ENCODE measurements around the gene IL26.

The IL26 gene, protein sequence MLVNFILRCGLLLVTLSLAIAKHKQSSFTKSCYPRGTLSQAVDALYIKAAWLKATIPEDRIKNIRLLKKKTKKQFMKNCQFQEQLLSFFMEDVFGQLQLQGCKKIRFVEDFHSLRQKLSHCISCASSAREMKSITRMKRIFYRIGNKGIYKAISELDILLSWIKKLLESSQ

DNA sequence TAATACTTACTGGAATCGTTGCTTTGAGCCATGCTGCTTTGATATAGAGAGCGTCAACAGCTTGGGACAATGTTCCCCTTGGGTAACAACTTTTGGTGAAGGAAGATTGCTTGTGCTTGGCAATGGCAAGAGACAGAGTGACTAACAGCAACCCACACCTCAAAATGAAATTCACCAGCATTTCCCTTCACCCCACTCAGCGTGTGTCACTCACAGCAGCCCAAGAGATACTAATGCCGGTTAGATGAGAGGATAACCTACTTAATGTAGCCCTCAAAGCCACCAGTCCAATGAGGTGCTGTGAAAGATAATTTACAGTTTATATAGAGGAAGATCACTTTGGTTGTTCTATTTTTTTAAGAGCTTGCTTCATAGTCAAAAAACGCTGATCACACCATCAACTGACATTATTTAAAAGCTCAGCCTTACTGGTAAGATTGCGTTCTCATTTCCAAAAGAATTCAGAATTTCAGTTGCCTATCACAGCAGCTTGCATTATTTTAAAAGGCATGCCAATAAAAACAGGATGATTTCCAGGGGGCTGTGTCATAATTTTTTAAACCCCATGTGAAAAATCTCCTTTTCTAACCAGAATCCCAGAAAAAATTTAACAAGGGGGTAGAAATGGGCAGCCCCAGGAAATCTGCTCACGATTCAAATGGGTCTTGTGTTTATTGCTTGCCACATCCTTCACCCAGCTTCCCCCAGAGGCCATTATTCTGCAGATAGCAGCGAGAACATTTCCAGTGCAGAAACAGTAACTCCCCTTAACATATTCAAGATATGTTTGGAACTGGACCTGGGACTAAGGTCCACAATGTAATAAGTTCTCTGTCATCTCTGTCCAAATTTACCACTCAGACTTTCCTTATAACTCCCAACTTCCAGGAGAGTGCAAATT, at the start of gene IL26:
Gene IL26, minus strand, starts transcription at position 235 of the 901 bp plus-strand sequence. Its CDS starts 54 bp downstream, at position 181.
- no peak for DNase-seq

DNA sequence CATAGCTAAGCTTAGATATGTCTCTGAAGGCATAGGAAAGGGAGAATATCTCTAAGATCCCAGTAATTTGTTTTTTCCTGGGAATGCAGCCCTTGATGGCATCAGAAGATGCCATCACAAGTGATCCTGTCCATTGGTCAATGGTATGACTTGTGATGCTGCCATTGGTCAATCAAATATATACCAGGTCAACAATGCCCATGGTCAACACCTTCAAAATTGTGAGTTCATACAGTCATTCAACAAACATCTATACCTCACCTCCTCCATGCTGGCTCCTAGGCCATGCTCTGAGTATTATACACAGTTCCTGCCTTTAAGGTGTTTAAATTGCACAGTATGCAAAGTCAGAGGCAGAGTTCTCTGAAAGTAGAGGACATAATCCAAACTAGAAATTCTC, 47.1 kb upstream of the IL26 start:
- DNase-seq, result no peak

DNA sequence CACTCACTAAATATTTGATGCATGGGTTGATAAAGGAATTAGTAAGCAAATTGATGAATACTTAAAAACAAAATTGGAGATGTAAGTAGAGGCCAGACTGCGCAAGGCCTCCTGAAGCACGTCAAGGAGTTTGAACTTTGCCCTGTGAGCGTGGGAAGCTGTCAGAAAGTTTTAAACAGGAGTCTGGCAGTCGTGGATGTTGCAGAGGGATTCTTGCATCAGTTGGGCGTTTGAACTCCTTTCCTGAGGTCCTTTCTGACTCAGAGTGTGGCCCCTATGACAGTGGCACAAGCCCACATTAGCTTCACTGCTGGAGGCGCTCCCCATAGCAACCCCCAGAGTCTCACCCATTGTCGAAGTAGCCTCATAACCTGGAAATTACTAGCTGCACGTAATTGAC, 45.7 kb upstream of the IL26 start:
- peak; percentile 29 for DNase-seq

DNA sequence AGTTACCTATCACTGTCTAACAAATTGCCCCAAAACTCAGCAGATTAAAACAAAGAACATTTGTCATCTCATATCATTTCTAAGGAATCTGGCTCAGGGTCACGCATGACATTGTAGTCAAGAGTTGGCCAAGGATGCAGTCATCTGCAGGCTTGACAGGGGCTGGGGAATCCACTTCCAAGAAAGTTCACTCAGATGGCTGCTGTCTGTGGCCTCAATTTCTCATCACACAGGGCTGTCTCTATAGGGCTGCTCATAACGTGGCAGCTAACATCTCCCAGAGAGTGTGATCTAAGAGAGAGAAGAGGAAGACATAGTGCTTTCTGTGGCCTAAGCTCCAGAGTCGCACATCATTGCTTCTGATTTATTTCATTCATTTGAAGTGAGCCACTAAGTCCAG, 44.7 kb upstream of the IL26 start:
- no peak for DNase-seq

DNA sequence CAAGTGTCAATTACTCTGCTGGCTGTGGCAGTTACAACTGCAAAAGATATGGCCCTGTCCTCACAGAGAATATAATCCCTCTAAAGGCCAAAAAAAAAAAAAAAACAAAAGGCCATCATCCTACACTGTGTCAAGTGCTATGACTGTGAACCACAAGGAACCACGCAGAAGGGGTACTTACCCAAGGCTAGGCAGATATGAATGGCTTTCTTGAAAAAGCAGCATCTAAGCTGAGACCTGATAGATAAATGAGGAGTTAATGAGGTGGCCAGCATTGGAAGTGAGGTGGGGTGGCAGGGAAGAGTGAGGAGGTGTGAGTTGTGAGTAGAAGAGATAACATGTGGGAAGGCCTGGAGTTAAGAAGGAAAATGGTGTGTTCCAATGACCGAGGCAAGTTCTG, 44.2 kb upstream of the IL26 start:
- DNase-seq, result no peak

DNA sequence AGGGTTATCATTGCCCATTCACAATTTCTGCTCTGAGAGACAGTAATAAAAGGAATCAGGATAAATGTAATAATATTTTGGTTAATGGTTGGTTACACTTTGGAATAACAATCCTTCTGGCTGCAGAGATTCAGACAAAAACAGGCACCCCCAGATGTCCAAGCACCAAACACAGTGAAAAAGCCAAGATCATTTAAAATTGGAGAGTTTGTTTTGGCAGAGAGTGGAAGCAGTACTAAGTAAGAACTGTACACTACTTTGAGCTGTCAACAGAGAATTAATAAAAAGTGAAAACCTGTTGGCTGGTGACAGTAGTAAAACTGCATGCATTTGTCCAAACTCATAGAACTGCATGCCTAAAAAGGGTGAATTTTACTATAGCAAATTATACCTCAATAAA, 43.4 kb upstream of the IL26 start:
- no peak for DNase-seq

DNA sequence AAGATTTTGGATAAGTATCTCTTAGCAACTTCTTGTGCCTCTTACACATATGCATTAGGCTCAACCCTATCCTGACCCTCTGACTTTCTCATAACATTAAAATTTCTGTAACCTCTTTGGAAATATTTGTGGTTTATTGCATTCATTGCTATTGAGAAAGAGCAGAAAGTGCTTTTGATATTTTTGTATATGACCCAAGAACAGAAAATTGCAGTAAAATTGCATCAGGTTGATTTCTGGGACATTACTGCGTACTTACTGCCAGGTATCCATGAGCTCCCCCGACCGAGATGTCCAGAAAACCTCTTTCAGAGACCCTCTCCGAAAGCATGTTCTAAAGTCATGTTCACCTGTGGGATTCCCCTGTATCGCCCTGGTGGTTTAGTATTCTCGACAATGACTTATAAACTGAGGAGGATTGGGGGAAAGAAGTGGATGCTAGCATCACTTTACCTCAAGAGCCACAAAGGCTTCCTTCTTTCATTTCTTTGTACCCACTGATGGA, 42.3 kb upstream of the IL26 start:
- peak; percentile 89 for DNase-seq

DNA sequence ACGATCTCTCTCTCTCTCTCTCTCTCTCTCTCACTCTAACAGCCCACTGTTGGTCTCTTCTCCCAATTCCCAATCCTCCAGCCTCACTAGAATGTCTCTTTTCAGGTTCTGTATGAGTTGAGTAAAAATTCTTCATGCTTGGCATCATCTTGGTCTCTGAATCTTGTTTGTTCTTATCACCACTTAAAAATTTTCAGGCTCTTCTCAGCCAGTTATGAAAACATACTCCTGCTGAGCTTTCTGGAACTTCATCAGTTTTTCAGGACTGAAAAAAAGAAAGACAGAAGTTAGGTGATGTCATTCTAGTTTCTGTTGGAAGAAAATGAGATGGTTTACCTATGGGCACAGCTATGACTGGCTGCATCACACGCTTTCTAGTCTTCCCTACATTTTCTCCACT, 39.2 kb upstream of the IL26 start:
- peak; percentile 74 for DNase-seq

DNA sequence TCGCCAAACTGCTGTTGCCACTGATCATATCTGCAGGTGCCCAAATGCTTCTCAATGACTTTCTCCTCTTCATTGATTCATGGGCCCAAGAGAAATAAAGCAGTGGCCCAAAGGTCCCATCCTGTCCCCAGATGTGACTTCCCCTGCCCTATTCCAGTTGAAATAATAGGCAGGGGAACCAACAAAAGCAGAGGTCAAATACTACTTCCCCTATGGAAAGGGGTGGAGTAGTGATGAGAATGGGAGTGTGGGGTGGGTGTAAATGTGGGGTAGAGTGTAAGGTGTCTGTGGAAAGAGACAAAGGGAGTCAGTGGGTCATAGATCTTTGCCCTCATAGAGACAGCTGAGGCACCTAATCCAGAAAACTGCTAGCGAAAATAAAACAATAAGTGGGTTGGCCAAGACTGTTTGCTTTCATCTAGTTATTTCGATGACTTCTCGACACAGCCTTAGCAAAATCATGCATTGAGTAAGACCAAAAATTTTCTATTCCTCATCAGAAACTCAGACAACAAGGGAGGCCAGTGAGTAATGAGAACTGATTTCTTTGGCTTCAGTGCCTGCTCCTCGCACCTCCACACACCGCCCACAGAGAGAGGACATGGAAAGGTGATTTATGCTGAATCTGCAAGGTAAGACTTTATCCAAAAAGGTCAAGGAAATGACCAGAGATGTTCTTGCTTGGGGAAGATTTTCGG, 38.7 kb upstream of the IL26 start:
- no peak for DNase-seq

DNA sequence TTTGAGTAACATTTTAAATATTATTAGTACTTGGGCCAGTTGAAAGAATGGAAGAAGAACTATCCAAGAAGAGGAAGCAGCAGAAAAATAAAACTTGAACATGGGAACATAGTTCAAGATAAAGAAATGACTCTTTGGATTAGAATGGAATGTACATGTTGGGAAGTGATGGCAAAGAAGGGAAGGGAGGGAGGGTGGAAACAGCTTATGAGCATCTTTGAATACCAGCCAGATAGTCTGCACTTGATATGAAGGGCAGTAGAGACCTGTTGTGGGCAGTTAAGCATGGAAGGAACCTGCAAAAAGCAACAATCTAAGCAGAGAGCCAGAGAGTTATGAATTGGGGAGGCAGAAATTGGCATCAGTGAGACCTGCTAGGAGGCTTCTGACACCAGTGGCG, 37.8 kb upstream of the IL26 start:
- peak; percentile 52 for DNase-seq

DNA sequence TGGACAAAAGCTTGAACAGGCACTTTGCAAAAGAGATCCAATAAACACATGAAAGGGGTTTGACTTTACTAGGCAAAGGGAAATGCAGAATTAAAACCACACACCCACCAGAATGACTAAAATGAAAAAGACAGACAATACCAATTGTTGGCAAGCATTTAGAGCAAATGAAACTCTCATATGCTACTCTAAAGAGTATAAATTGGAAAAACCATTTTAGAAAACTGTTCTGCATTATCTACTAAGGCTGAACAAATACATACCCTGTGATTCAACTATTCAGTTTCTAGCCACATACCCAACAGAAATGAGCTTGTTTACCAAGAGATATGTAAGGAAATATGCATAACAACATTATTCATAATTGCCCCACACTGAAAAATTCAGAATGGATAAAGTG, 36.3 kb upstream of the IL26 start:
- DNase-seq, result no peak

DNA sequence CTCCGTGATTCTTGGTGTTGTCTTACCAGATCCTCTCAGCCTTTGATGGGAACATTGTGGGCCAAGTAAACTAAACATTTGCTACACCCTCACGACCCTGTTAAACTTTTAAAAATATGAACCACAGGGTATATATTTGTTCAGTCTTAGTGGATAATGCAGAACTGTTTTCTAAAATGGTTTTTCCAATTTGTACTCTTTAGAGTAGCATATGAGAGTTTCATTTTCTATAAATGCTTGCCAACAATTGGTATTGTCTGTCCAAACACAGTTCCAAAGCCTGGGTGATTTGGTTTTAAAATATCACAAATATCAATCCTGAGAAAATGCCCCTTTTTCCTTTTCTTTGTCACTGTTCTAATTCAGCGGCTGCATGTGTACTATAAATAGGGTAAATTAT, 34.5 kb upstream of the IL26 start:
- DNase-seq, result no peak

DNA sequence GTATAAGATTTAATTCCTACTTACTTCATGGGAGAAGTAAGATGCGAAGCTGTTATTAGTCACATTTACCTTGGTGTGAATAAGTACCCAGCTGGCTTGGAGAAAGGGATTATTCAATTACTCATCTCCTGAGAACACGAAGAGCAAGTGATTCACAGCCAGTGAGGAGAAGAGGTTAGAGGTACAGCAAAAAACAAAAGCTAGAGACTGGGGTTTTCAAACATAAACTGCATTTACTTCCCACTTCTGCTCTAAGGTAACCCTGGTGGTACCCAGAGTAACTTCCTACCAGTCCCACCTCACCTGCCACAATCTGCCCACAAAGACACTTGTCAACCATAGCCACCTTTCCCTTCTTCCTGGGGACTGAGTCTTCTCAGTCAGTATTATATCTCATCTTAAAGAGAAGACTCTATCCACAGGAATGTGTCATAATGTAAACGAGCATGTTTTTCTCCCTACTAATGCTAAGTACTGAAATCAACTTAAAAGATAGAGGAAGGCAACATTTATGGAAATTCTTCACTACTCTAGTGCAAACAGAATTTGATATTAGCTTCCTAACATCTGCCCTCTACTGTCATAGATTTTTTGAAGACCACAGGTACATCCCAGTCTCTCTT, 33.8 kb upstream of the IL26 start:
- peak; percentile 90 for DNase-seq

DNA sequence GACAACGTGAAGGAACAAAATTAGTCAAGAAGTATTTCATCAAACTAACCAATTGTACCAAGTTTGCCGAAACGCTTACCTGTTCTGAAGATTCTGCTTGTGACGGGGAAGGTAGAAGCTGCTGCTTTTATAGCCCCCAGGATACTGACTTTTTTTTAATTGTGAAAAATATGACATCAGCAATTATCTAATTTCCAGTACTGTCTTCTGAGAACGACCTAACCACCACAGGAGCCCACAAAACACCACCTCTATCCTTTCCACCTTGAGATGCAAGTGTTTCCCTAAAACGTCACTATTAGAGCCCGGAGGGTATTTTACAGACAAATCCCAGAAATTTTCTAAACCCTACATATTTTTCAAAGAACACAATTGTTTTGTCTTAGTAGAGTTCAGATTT, 27.9 kb upstream of the IL26 start, which contains the start of gene IL22:
Gene IL22, minus strand, starts transcription at position 101 of the 400 bp plus-strand sequence. CDS start 156 bp downstream, outside the sequence.
- no peak for DNase-seq

DNA sequence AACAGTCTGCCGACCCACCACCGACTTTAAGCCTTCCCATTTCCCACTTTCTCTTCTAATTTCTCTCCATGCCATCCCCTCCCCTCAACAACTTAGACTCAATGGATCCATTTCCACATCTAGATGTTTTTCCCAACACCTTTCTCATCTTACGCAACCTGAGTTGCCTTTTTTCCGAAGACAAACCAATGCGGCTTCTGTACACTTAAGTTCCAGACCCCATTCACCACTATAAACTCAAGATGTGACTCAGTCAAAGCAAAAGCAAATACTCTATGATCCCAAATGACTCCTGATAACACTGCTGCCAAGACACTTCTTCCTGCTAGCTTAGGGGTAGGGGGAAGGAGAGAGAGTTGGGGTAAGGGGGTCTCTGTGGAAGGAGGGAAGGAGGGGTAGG, 26.5 kb upstream of the IL26 start:
- DNase-seq, result no peak

DNA sequence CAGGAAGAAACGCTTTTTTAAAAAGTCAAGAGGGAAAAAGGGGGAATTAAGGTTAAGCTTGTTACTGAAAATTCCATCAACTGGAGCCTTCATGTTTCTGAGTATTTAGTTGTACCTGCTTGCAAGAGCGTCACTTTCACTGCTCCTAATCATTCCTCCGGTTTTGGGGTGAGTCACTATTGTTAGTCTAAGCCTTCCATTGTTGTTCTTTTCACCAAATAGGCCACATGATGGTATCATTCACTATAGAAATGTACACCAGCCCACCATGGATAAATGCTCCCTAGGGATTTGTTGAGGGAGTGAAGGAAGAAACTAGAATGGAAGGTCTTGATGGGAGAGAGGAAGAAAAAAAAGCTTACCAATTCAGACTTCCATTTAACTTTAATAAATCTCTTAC, 24.8 kb upstream of the IL26 start:
- DNase-seq, result no peak

DNA sequence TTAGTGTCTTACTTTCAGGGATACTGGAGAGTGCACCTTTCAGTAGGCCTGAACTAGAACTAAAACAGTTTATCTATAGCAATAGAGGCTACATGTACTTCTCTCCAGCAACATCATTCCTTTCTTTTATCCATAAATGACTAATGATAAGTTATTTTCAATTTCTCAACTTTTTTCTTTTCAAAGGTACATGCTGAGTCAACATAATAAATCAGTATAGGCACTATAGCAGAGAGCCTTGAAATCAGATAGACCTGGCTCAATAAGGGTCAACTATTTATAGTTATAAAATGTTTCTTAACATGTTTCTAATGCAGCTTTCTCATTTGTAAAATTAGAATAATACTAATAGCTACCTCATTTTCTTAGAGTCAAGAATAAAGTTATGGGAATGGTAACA, 22.2 kb upstream of the IL26 start:
- DNase-seq, result no peak

DNA sequence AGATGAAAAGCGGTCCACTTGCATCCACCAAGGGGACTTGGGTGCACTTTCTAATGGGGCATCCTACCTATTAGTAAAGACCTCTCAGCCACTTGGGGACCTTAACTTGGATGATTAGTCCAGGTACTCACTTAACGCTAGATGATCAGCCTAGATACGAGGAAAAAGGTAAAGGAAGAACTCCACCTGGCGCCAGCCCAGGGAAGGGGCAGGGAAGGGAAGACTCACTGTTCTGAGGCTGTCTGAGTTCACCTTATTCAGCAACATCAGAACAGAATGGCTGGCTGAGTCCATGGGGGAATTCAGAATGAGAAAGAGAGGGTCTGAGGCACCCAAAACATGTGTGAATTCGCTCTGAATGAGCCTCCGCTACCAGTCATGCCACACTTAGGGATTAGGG, 20.7 kb upstream of the IL26 start:
- no peak for DNase-seq

DNA sequence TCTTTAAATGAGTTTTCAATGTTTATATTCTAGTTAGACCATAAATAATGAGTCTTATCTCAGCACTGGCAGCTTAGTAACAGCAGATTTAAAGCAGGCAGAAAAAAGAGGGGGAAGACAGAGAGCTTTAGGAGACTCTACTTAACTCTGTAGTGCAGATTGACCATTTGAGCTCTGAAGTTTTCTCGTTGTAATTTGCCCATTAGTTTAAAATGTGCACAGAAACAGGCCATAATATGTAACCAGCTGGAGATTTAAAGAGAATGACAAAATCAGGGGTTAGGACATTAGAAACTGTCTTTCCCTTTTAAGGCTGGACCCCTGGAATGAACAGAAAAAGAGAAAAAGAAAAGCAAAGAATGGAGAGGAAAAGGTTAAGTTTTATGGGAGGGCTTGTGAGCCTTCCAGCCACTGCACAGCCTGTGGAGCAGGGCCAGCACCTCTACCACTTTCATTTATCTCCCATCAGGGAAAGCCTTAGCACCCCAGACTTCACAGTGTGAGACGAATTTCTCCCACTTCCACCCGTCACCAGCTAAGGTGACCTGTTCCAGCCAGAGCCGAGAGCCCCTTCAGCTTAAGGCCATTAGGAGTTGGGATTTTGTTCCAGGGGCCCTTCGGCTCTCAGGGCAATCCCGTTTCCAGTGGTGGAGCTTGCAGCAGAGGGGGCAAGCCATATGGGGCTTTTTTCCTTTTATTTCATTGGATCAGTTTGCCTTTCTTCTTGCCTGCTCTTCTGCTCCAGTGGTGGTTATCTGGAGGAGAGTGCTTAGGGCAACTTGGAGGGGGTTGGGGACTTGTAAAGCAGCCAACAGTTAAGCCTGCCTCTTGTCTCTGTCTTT, 19.8 kb upstream of the IL26 start:
- DNase-seq, result no peak

DNA sequence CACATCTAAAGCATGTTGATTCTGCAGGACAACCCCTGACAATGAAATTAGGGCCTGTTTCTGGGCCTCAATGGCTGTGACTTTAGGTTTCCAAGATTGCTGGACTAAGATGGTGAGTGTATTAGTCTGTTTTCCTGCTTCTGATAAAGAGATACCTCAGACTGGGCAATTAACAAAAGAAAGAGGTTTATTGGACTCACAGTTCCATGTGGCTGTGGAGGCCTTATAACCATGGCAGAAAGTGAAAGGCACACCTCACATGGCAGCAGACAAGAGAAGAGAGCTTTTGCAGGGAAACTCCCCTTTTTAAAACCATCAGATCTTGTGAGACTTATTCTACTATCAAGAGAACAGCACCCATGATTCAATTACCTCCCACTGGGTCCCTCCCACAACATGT, 17.2 kb upstream of the IL26 start:
- no peak for DNase-seq

DNA sequence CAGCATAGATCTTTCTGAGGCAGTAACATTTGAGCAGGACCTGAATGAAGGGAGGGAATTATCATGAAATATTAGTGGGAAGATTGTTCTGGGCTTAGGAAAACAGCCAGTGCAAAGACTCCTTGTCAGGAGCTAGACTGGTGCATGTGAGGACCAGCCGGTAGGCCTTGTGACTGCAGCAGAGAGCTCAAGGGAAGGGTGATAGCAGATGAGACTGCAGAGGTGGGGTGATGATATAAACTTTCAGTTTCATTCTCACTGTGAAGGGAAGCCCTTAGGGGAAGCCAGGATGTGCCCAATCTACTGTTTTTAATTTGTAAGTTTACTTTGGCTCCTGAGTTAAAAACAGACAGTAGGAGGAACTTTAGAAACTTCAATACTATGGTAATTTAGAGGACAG, 15.4 kb upstream of the IL26 start:
- peak; percentile 65 for DNase-seq

DNA sequence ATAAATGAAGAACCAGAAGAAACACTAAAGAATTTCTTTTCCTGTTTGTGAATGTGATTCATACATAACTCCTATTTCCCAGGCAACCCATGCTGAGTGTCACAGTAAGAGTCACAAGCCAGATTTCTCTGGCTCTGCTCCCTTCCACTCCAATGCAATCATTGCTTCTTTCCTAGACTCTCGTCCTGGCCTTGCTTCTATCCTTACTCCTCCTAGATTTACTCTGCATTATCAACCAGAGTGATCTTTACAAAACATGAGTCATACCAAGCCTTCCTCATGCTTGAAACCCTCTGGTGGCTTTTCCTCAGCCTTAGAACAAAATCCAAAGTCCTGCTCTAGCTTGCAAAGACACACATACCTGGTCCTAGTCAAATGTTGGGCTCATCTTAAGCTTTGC, 14.5 kb upstream of the IL26 start:
- DNase-seq, result peak; percentile 92
